Neural crest cell (in vitro differentiated cells): ENCODE results near the gene CRYAB. TPM values are rescaled to one million over a fixed set of nuclear protein-coding genes. Genes with fewer than 3 reads are reported as not detected.

Experiments
- DNase-seq: peaks from one replicate; pipeline ENCODE4 v3.0.0; 2021; ENCODE audit warnings: low read depth, mixed read lengths, low spot score
- H3K27ac Mint-ChIP-seq: one replicate; pipeline ENCODE4 v1.8.0; 2021; ENCODE audit warnings: mild to moderate bottlenecking, mixed read lengths; ENCODE audit not compliant: unreplicated experiment
- H3K27me3 Mint-ChIP-seq: 2 replicates; pipeline ENCODE4 v1.8.0; 2021; ENCODE audit warnings: low read depth, mild to moderate bottlenecking, mixed read lengths
- H3K36me3 Mint-ChIP-seq: 2 replicates; pipeline ENCODE4 v1.8.0; 2021; ENCODE audit warnings: low read depth, mild to moderate bottlenecking, mixed read lengths
- H3K4me1 Mint-ChIP-seq: 2 replicates; pipeline ENCODE4 v1.8.0; 2021; ENCODE audit warnings: mixed read lengths
- H3K4me3 Mint-ChIP-seq: one replicate; pipeline ENCODE4 v1.8.0; 2021; ENCODE audit warnings: mild to moderate bottlenecking, mixed read lengths
- H3K9me3 Mint-ChIP-seq: 2 replicates; pipeline ENCODE4 v1.8.0; 2021; ENCODE audit warnings: mixed read lengths
- total RNA-seq: library from RNA; stranded (reverse); gene quantifications from 2 replicates; pipeline ENCODE4 v1.2.1, GENCODE V29; 2021
- TF ChIP-seq, protein P1 (sequence below): fragments of 200-600 bp; sonication (generic); conservative IDR thresholded peaks from 2 replicates; pipeline ENCODE4 v1.5.0; 2021; ENCODE audit warnings: antibody characterized with exemption, mild to moderate bottlenecking

CRYAB gene
- total RNA-seq, 1 donor from 2014 or later: not detected

DNA sequence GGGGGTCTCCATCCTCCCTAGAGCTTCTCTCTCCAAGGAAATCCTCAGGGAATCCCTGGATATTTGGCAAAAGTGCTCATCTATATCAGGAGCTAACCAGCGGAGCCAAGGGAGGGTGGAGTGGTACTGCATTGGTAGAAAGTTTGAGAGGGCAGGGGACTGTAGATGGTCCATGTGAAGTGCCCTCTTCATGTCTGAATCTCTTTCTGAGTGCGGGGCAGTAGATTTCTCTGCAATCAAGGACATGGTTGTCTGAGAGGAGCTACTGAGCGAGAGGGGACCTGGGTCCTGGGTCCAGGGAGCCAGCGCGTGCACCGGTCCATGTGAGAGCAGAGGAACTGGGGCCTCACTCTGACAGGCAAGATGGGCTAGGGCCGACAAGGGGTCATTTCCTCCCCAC is 26.3 kb upstream of the CRYAB start:
- H3K9me3 Mint-ChIP-seq: no peaks in the 10 kb centered on the region
- peak overlapping the region; percentile 86 for H3K27ac Mint-ChIP-seq
- H3K36me3 Mint-ChIP-seq: no peaks in the 10 kb centered on the region
- TF ChIP-seq, protein P1, sequence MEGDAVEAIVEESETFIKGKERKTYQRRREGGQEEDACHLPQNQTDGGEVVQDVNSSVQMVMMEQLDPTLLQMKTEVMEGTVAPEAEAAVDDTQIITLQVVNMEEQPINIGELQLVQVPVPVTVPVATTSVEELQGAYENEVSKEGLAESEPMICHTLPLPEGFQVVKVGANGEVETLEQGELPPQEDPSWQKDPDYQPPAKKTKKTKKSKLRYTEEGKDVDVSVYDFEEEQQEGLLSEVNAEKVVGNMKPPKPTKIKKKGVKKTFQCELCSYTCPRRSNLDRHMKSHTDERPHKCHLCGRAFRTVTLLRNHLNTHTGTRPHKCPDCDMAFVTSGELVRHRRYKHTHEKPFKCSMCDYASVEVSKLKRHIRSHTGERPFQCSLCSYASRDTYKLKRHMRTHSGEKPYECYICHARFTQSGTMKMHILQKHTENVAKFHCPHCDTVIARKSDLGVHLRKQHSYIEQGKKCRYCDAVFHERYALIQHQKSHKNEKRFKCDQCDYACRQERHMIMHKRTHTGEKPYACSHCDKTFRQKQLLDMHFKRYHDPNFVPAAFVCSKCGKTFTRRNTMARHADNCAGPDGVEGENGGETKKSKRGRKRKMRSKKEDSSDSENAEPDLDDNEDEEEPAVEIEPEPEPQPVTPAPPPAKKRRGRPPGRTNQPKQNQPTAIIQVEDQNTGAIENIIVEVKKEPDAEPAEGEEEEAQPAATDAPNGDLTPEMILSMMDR: no peak
- H3K4me3 Mint-ChIP-seq: peak overlapping the region; percentile 72
- DNase-seq: no peak
- peaks cover 49% of the 10 kb centered on the region for H3K4me1 Mint-ChIP-seq
- H3K27me3 Mint-ChIP-seq: no peaks in the 10 kb centered on the region

- no peaks in the 10 kb centered on the region for H3K9me3 Mint-ChIP-seq
- TF ChIP-seq, protein P1: no peak
- H3K4me1 Mint-ChIP-seq: peaks cover 53% of the 10 kb centered on the region
- no peak for DNase-seq
- H3K4me3 Mint-ChIP-seq: peak overlapping the region; percentile 72
- H3K36me3 Mint-ChIP-seq: no peaks in the 10 kb centered on the region
- peak overlapping the region; percentile 74 for H3K27ac Mint-ChIP-seq
- no peaks in the 10 kb centered on the region for H3K27me3 Mint-ChIP-seq
These were observed 25.8 kb upstream of the CRYAB start for GRCh38 chr11:111937461-111937769.

- Mint-ChIP-seq H3K4me1 (peaks cover 53% of the 10 kb centered on the region), H3K36me3 (no peaks in the 10 kb centered on the region), H3K4me3 (peak overlapping the region; percentile 82), H3K27ac (no peak overlapping the region), H3K9me3 (no peaks in the 10 kb centered on the region), H3K27me3 (no peaks in the 10 kb centered on the region)
- TF ChIP-seq, protein P1: no peak
- DNase-seq: no peak
These were observed 24.5 kb upstream of the CRYAB start for GRCh38 chr11:111936040-111936540.

DNA sequence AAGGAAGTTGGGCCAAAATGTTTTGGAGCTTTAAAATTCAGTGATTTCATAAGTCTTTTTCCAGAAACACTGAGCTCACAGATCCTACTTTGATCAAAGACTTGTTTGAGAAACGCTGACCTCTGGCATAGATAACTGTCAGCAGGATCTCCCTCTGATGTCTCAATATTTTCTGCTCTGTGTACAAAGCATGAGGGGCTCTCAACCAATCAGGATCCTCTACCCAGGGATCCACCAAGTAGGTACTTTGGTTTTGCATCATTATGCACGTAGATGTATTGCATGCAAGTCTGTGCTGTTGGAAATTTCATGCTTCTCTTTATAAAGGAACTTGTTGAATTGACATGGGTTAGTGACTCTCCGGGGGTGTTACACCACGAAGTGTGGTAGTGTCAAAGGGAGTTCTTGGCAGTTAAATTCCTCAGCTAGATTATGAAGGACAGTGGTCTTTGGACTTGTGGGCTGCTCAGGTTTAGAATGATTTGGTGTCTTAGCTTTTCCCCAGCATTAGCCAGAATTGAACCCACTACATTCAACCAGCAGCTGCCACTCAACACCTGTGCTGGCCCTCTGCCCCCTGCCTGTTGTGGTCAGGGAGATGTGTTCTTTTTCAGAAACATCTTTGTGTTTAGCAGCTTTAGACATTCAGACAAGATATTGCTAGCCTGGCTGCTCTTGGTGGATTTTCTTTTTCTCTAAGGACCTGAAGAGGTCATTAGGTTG is 23.9 kb upstream of the CRYAB start:
- Mint-ChIP-seq H3K27me3 (no peaks in the 10 kb centered on the region), H3K36me3 (no peaks in the 10 kb centered on the region), H3K9me3 (no peaks in the 10 kb centered on the region), H3K4me1 (peaks cover 52% of the 10 kb centered on the region), H3K27ac (peak overlapping the region; percentile 13), H3K4me3 (peak overlapping the region; percentile 82)
- TF ChIP-seq, protein P1: no peak
- no peak for DNase-seq

DNA sequence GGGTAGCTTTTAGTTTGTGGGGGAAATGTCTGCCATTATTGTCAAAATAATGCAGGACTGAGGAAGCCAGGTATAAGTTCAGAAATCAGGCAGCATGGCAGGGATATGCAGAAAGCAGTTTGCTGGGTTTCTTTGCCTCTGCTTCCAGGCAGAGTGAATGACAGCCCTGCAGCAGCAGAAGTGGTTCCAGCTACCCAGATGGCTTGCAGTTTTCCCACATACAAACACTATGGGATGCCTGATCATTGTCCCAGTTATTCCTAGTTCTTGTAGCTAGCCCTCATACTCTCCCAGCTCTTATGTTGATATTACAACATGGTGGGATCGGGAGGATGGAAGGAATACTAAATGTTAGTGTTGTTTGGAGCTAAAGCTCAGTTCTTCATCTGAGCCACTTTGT is 22.7 kb upstream of the CRYAB start:
- peaks cover 45% of the 10 kb centered on the region for H3K4me1 Mint-ChIP-seq
- H3K9me3 Mint-ChIP-seq: no peaks in the 10 kb centered on the region
- H3K36me3 Mint-ChIP-seq: no peaks in the 10 kb centered on the region
- no peak overlapping the region for H3K27ac Mint-ChIP-seq
- TF ChIP-seq, protein P1: no peak
- no peak for DNase-seq
- H3K4me3 Mint-ChIP-seq: peak overlapping the region; percentile 33
- H3K27me3 Mint-ChIP-seq: no peaks in the 10 kb centered on the region
